ENCODE results near the gene COL8A1. TPM values are rescaled to one million over a fixed set of nuclear protein-coding genes. Genes with fewer than 3 reads are reported as not detected.

Gene COL8A1
- total RNA-seq, 2 experiments from 2014 or later, result 0.07 to 0.12 TPM

DNA sequence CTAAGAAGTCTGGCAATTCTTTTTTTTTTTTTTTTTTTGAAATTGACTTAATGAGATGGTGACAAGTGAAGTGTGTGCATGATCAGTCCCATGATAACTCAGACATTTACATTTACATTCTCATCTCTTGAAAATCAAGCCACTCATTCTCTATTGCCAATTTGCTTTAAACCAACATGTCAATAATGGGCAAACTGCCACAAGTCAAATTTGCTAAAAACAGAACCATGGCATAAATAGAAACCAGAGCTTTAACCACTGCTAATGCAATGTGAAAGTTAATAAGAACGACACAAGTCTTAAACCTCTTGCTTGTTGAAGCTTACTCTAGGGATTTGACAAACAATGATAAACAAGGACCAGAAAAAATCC, 12.0 kb upstream of the COL8A1 start:
- no peak overlapping the region for H3K4me3 Mint-ChIP-seq
- H3K36me3 Mint-ChIP-seq (ENCODE audit: low read depth), result no peaks in the 10 kb centered on the region
- no peaks in the 10 kb centered on the region for H3K9me3 Mint-ChIP-seq
- H3K4me1 Mint-ChIP-seq (ENCODE audit: low read depth), result no peaks in the 10 kb centered on the region
- peaks cover 2% of the 10 kb centered on the region for H3K27me3 Mint-ChIP-seq (ENCODE audit: low read depth)
- H3K27ac Mint-ChIP-seq, result no peak overlapping the region
- intact Hi-C loops (cut with micrococcal nuclease), result no loop called here
- CTCF ChIA-PET, result interaction anchor here (1.3 kb wide), 1 partner anchor 8 kb away, joined by 3 read pairs; no protein-coding TSS in a partner anchor
- no peak for DNase-seq

DNA sequence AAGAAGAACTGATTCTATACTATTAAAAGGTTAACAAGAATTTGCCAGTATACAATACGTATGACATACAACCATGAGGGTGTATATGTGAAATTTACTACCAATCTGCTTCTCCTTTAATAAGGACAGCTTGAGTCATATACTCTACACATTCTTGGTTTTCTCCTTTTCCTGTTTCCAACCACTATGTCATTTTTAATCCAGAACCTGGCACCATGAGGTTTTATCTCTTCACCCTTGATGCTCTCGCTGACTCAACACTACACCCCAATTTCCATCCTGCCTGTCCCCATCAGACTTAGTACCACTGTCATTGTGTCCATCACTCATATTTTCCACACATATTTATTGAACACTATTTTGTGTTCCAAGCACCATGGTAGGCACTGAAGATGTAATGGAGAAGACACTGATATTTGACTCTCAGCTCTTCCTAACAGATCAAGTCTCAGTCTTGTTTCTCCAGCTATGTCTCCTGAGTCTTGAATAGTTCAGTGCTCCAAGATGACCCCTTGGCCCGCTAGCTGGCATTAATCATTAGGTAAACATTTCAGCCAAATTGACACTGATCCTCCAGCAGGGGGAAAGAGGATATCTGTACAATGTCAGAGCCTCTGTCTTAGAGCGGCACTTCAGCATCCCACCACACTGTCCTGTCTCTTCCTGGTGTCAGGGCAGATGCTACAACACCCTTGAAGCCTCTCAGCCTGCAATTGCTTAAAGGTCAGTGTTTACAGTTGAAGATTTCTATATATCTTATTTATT, 11.2 kb upstream of the COL8A1 start:
- Mint-ChIP-seq H3K4me3 (no peak overlapping the region), H3K27me3 (ENCODE audit: low read depth) (peaks cover 6% of the 10 kb centered on the region), H3K4me1 (ENCODE audit: low read depth) (no peaks in the 10 kb centered on the region), H3K36me3 (ENCODE audit: low read depth) (no peaks in the 10 kb centered on the region), H3K27ac (no peak overlapping the region), H3K9me3 (no peaks in the 10 kb centered on the region)
- CTCF ChIA-PET, result interaction anchor here (1.3 kb wide), 1 partner anchor 9 kb away, joined by 3 read pairs; no protein-coding TSS in a partner anchor
- intact Hi-C loops (cut with micrococcal nuclease), result no loop called here
- DNase-seq, result no peak

DNA sequence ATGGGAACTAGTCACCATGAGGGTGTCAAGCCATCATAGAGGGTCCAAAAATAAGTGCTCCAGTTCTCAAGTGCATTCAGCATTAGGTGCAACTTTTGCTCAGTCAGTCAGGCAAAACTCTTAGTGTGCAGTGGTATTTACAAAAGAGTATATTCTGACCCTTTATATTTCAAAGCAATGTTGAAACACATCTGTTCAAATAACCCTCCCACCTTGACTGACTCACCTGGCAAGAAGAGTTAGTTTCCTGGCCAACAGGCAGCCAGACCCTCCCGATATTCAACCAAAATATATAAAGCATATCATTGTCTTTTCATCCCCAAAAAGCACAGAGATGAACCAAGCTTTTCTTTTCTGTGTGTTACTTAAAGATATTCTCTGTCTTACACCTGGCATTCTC, 7.6 kb upstream of the COL8A1 start:
- H3K36me3 Mint-ChIP-seq (ENCODE audit: low read depth), result no peaks in the 10 kb centered on the region
- intact Hi-C loops (cut with micrococcal nuclease), result no loop called here
- no peaks in the 10 kb centered on the region for H3K9me3 Mint-ChIP-seq
- no peaks in the 10 kb centered on the region for H3K4me1 Mint-ChIP-seq (ENCODE audit: low read depth)
- no peak overlapping the region for H3K27ac Mint-ChIP-seq
- CTCF ChIA-PET, result no interaction called here
- H3K4me3 Mint-ChIP-seq, result no peak overlapping the region
- H3K27me3 Mint-ChIP-seq (ENCODE audit: low read depth), result peaks cover 21% of the 10 kb centered on the region
- no peak for DNase-seq

DNA sequence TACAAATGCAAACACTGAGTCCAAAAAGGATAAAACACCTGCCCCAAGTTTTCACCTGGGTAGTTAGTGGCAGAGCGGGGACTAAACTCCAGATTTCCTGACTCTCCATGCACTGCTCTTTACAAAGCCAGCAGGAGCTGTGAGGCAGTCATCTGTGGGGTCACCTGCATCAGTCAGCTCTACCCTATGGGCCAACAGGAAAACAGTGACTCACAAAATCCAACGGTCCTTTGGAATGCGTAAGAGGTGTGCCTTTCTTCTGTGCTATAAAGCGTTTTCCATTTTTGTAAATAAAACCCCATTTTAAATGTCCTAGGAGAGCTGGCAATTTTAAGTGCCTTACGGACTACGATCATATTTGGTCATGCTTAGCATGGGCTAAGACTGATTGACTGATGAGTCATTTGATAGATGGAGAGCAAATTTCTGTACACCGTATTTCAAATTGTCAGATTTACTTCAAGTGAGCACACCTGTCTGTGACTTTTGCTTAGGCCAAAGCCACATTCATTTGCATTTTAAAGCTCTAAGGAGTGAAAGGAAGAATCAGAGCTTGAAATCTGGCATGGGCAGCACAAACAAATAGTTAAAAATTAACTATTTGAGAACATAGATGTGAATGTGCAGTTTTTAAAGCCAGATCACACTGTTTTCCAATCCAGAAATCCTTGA, 4.4 kb upstream of the COL8A1 start:
- H3K4me1 Mint-ChIP-seq (ENCODE audit: low read depth), result peaks cover 20% of the 10 kb centered on the region
- H3K9me3 Mint-ChIP-seq, result no peaks in the 10 kb centered on the region
- H3K36me3 Mint-ChIP-seq (ENCODE audit: low read depth), result no peaks in the 10 kb centered on the region
- no peak overlapping the region for H3K27ac Mint-ChIP-seq
- peaks cover 46% of the 10 kb centered on the region for H3K27me3 Mint-ChIP-seq (ENCODE audit: low read depth)
- intact Hi-C loops (cut with micrococcal nuclease), result no loop called here
- no peak for DNase-seq
- CTCF ChIA-PET, result interaction anchor here (1.0 kb wide), 1 partner anchor 19 kb away, joined by 3 read pairs; no protein-coding TSS in a partner anchor
- H3K4me3 Mint-ChIP-seq, result no peak overlapping the region

DNA sequence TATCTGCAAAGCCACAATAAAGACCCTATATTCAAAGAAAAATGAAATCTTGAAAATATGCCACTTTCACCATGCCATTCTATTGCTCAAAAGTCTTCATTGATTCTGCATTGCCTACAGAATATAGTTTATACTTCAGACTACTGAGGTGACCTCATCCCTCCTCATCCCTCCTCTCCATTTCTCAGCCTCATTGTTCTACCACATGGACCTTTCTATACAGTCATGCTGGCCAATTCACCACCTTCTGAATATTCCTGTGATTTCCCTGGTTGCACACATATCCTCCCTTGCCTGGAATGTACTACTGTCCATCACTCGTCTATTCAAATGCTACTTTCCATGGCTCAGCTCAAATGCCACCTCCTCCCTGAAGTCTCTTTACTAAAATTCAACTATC, 3.5 kb upstream of the COL8A1 start:
- Mint-ChIP-seq H3K27ac (no peak overlapping the region), H3K36me3 (ENCODE audit: low read depth) (no peaks in the 10 kb centered on the region), H3K4me1 (ENCODE audit: low read depth) (peaks cover 20% of the 10 kb centered on the region), H3K9me3 (no peaks in the 10 kb centered on the region), H3K27me3 (ENCODE audit: low read depth) (peaks cover 52% of the 10 kb centered on the region), H3K4me3 (no peak overlapping the region)
- intact Hi-C loops (cut with micrococcal nuclease), result no loop called here
- DNase-seq, result no peak
- CTCF ChIA-PET, result no interaction called here

DNA sequence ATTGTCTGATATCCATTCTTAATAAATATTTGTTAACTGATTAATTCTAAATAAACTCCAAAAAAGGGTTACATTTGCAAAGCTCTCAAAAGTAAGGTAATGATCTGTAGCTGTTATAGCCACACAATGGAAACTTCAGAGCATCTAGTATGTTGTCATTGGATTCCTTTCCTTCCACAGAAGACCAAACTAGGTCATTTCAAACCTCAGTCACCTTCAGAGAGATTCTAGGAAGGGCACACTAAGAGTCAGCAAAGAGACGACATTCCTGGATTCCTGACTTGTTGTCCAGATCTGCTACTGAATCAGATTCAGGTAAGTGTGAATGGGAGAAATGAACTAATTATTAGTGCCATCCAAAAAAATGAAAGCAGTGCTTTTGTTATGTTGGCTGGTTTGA, 3.0 kb upstream of the COL8A1 start:
- Mint-ChIP-seq H3K36me3 (ENCODE audit: low read depth) (no peaks in the 10 kb centered on the region), H3K27me3 (ENCODE audit: low read depth) (peaks cover 51% of the 10 kb centered on the region), H3K4me1 (ENCODE audit: low read depth) (peaks cover 20% of the 10 kb centered on the region), H3K9me3 (no peaks in the 10 kb centered on the region), H3K4me3 (no peak overlapping the region), H3K27ac (no peak overlapping the region)
- DNase-seq, result no peak
- intact Hi-C loops (cut with micrococcal nuclease), result no loop called here
- CTCF ChIA-PET, result no interaction called here

DNA sequence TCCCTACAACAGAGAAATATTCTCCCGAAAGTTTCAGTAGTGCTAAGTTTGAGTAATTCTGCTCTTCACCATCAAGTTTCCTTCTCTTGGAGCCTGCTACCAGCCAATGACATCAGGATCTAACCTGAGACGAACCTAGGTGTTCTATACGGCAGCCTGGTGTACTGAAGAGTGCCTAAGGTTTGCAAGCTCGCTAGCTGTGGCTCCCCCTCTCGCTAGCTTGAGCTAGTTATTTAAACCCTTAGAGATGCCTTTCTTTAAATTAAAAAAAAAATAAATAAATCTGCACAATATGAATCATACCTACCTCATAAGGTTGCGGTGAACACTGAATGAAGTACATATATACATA, 1.4 kb upstream of the COL8A1 start:
- Mint-ChIP-seq H3K9me3 (no peaks in the 10 kb centered on the region), H3K27me3 (ENCODE audit: low read depth) (peaks cover 59% of the 10 kb centered on the region), H3K27ac (no peak overlapping the region), H3K4me3 (no peak overlapping the region), H3K36me3 (ENCODE audit: low read depth) (no peaks in the 10 kb centered on the region), H3K4me1 (ENCODE audit: low read depth) (peaks cover 20% of the 10 kb centered on the region)
- CTCF ChIA-PET, result no interaction called here
- intact Hi-C loops (cut with micrococcal nuclease), result loop anchor here (2.0 kb wide), 1 partner anchor 50 kb away; no protein-coding TSS in a partner anchor
- DNase-seq, result peak; percentile 8

DNA sequence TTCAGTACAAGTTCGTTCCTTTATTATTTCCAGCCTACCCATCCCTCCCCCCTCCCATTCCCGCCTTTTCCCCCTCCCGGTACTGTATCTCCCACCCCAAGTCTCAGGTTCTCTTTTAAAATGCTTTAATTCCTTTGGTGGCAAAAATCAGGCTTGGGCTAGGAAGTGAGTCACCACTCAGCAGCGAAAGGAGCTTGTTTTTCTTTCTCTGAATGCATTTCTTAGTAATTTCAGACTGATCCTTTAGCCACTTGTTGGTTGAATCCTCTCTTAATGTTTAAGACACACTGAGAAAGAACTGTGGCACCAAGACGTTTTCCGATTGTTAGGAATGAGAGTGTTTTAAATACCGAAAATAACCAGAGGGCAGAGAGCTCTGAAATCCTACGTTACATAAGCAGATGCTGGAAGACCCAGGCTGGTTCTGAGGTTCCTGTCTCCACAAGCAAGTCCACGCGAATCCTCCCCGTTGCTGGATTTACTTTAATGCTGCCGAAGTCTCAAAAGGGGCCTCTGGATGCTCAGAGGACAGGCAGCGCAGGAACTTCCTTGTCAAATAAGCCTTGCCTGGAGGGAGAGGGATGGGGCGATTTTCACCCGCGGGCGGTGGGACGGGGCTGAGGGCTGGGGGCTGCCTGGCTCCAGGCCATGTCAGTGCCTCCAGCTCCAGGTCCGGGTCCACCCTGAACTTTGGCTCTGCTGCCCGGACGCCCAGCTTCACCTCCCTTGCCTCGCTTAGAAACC, 854 bp upstream of the COL8A1 start:
- peaks cover 58% of the 10 kb centered on the region for H3K27me3 Mint-ChIP-seq (ENCODE audit: low read depth)
- CTCF ChIA-PET, result no interaction called here
- intact Hi-C loops (cut with micrococcal nuclease), result loop anchor here (2.0 kb wide), 1 partner anchor 49 kb away; no protein-coding TSS in a partner anchor

DNA sequence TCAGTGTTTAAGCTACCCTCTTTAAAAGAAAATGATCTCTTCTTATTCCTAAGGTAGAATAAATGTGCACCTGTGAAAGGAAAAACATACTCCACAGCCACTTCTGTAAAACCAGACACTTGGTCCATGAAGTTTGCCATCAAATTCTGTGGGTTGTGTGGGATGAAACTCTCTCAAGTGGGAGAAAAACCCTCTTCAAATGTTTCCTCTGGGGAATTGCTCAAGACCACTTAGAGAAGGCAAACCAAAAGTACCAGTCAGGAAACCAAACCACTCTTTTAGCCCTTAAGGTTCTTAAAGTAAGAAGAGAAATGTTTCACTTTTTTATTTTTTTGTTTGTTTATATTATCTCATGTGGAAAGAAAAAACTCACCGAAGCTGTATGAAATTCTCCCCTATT, 1.2 kb downstream of the COL8A1 start:
- H3K4me1 Mint-ChIP-seq (ENCODE audit: low read depth), result peaks cover 20% of the 10 kb centered on the region

More for the DNA sequence above, 854 bp upstream of the COL8A1 start:
- H3K4me3 Mint-ChIP-seq, result no peak overlapping the region
- DNase-seq, result peak; percentile 10
- H3K36me3 Mint-ChIP-seq (ENCODE audit: low read depth), result no peaks in the 10 kb centered on the region
- H3K27ac Mint-ChIP-seq, result no peak overlapping the region
- H3K4me1 Mint-ChIP-seq (ENCODE audit: low read depth), result peaks cover 20% of the 10 kb centered on the region
- no peaks in the 10 kb centered on the region for H3K9me3 Mint-ChIP-seq

DNA sequence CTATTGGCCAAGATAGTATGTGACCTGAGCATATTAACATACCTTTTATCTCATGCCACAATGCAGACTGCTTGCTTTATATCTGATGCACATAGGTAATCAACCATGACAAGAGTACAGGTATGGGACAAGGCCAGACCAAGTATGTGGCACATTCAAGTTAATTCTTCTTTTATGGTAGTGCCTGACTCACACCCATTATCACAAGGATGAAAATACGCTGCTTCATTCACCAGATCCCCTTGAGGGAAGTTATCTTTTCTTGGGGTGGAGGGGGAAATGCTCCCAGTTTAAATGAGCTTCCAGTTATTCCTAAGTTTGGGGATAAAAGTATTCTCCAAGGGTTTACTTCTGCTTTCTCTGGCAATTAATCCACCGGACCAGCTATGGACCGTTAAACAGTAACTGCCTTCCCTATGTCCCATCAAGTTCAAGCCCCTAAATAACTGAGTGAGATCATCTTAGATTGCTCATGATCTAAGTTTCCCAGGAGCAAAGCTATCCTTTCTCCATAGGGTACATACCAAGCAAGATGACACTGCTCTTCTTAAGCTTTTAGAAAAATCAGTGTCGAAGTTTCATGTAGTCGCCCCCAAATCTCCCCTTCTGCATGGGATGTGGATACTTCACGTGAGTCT, 1.9 kb downstream of the COL8A1 start:
- Mint-ChIP-seq H3K27ac (no peak overlapping the region), H3K4me1 (ENCODE audit: low read depth) (peaks cover 20% of the 10 kb centered on the region), H3K27me3 (ENCODE audit: low read depth) (peaks cover 56% of the 10 kb centered on the region), H3K9me3 (no peaks in the 10 kb centered on the region), H3K4me3 (no peak overlapping the region), H3K36me3 (ENCODE audit: low read depth) (no peaks in the 10 kb centered on the region)
- DNase-seq, result no peak
- intact Hi-C loops (cut with micrococcal nuclease), result no loop called here
- CTCF ChIA-PET, result no interaction called here

More for the DNA sequence above, 1.2 kb downstream of the COL8A1 start:
- H3K9me3 Mint-ChIP-seq, result no peaks in the 10 kb centered on the region
- no peak overlapping the region for H3K4me3 Mint-ChIP-seq
- no peak overlapping the region for H3K27ac Mint-ChIP-seq
- DNase-seq, result no peak
- no peaks in the 10 kb centered on the region for H3K36me3 Mint-ChIP-seq (ENCODE audit: low read depth)
- peaks cover 58% of the 10 kb centered on the region for H3K27me3 Mint-ChIP-seq (ENCODE audit: low read depth)
- CTCF ChIA-PET, result no interaction called here
- intact Hi-C loops (cut with micrococcal nuclease), result no loop called here

DNA sequence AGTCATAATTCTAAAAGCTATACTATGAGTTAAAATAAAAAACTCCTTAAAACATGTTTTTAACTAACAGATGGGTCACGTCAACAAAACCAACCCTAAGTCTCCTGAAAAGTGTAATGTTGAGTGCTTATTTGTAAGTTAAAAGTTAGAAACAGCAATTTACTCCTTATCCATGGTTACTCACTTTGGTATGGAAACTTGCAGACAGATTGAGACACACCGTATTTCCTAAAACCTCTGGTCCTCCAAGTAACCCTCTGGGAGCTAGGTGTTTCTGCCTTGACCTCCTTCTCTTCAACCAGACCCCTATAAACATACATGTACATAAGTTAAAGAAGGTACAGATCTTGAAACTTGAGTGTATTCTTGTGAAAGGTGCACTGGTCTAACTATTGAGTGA, 3.1 kb downstream of the COL8A1 start:
- no peaks in the 10 kb centered on the region for H3K9me3 Mint-ChIP-seq
- H3K27ac Mint-ChIP-seq, result no peak overlapping the region
- peaks cover 48% of the 10 kb centered on the region for H3K27me3 Mint-ChIP-seq (ENCODE audit: low read depth)
- H3K4me3 Mint-ChIP-seq, result no peak overlapping the region
- CTCF ChIA-PET, result no interaction called here
- peaks cover 20% of the 10 kb centered on the region for H3K4me1 Mint-ChIP-seq (ENCODE audit: low read depth)
- no peak for DNase-seq
- no peaks in the 10 kb centered on the region for H3K36me3 Mint-ChIP-seq (ENCODE audit: low read depth)
- intact Hi-C loops (cut with micrococcal nuclease), result no loop called here

DNA sequence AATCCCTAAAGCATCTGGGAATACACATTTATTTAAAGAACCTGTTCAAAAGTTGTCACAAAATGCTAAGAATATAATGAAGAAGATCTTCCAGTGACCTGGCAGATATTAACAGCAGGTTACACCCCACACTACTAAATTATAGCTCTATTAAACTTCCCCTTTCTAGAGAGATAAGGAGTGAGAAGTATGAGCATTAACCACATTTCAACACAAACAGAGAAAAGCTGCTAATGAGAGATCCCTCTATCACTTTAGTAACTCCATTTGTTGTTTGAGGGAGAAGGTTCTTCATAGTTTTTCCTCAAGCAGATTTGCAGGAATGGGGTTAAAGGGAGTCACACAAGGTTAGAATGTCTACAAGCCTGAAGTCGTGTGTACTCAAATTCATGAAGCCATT, 3.6 kb downstream of the COL8A1 start:
- no peaks in the 10 kb centered on the region for H3K9me3 Mint-ChIP-seq
- H3K27me3 Mint-ChIP-seq (ENCODE audit: low read depth), result peaks cover 43% of the 10 kb centered on the region
- peaks cover 17% of the 10 kb centered on the region for H3K4me1 Mint-ChIP-seq (ENCODE audit: low read depth)
- no peak overlapping the region for H3K4me3 Mint-ChIP-seq
- H3K27ac Mint-ChIP-seq, result no peak overlapping the region
- intact Hi-C loops (cut with micrococcal nuclease), result no loop called here
- CTCF ChIA-PET, result no interaction called here
- no peaks in the 10 kb centered on the region for H3K36me3 Mint-ChIP-seq (ENCODE audit: low read depth)
- DNase-seq, result no peak
